ENCODE results near the gene FAM171A1.

Gene FAM171A1

GRCh38 chr10:15176269-15176668 is 194.8 kb downstream of the FAM171A1 start:
- FAIRE-seq: no peak

GRCh38 chr10:15175587-15175986 is 195.5 kb downstream of the FAM171A1 start:
- DNase-seq (ENCODE audit: low spot score) (no peak), FAIRE-seq (no peak)

More at GRCh38 chr10:15176269-15176668, 194.8 kb downstream of the FAM171A1 start:
- no peak for DNase-seq (ENCODE audit: low spot score)

DNA sequence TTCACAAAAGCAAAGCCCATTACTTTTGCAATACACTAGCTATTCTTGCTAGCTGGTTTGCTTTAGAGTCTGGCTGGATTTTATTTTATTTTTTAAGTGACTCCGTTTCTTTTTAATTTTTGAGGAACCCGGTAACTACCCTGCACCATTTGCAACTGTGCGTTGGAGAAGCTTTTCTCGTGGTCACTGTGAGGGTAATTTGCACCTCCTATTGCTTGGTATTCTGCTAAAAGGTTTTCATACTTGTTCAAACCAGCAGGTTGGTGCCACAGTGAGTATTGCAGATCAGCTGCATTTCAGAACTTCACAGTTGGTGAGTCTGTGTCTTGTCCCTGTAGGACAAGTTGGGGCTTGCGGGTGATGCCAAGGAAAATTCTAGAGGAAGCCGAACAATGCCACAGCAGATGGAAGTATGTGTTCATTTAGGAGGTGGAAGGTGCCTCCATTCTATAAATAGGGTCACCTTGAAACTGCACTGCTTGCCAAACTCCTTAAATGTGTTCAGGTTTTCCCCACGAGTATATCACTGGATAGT is 198.7 kb downstream of the FAM171A1 start:
- DNase-seq (ENCODE audit: low spot score) (no peak), FAIRE-seq (no peak)

DNA sequence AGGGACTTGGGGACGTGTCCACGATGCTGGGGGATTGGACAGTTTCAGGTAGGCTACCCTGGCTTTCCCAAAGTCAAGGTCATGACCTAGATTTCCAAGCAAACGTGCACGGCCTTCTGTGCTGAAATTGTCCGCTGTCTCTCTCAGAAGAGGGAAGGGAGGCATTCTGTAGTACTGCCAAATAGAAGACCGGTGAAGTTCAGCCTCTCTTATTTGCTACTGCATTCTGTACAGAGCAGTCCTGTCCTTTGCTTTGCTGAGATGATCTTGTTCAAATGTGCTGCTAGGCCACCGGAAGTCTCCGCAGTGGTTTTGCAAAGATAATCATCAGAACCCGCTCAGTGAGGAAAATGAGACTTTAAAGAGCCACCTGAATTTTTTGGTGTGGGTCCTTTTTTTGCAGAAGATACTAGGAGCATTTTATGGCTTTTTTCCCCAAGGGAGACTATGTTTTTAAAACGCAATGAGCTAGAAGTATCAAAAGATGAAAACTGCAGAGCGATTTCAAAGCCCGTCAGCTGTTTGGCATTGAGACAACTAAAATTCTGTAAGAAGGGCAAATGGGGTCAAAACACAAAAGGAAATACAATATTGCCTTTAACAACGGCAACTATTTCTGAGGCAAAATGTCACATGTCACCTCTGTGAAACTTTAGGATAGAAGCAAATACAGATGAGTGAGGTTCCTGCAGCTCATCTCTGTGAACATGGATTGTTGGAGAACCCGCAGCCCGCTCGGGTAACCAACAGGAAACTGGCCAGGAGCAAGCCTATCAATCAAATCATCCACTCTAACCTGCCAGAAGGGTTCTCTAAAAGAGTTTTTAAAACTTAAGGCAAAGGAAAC is 201.3 kb downstream of the FAM171A1 start:
- no peak for DNase-seq (ENCODE audit: low spot score)
- no peak for FAIRE-seq

GRCh38 chr10:15168786-15169554 is 202.1 kb downstream of the FAM171A1 start:
- DNase-seq (ENCODE audit: low spot score) (peak; percentile 83), FAIRE-seq (no peak)

DNA sequence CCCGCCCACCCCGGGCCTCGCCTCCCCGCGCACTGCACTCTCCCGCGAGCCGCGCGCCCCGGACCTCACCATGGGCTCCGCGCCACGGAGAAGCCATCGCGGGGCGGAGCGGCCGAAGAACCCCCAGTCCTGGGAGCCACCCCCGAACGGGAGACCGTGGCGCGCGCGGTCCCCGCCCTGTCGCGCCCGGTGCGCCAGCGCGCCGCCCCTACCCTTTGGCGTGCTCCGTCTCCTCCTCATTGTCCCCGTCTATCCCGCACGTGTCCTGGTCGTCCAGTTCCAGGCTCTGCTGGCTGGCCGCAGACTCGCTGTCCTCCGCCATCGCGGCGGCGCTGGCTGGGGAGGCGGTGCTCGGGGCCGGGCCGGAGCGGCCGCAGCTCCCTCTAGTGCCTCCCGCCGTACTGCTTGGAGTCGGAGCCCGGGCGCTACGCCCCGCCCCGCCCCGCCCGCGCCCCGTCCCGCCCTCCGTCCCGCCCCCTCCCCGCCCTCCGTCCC is 202.8 kb downstream of the FAM171A1 start, which contains the start of gene NMT2:
Gene NMT2, minus strand, starts transcription at position 403 of the 495 bp plus-strand sequence. Its CDS starts 81 bp downstream, at position 322.
- FAIRE-seq (no peak), DNase-seq (ENCODE audit: low spot score) (peak; percentile 82)

- no peak for FAIRE-seq
These were observed 203.4 kb downstream of the FAM171A1 start for GRCh38 chr10:15167411-15168290.

DNA sequence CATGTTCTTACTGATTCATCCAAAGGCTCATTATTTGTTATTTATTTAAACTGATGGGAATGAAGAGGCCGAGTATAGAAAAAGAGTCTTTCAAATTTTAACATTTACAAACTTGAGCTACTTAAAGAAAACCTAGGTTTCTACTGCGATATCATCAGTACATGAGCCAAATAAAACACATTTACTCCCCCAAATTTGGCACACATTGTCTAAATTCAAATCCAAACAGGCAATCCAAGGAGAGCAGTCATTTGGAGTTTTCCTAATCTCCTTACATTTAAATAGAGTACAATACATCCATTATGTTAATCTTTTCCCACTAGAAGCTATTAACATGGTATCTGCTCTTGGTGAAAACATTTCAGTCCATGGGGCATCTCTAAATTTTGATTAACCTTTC is 204.8 kb downstream of the FAM171A1 start:
- DNase-seq (ENCODE audit: low spot score) (no peak), FAIRE-seq (no peak)

More at GRCh38 chr10:15167411-15168290, 203.4 kb downstream of the FAM171A1 start:
- peak; percentile 39 for DNase-seq (ENCODE audit: low spot score)

- FAIRE-seq (no peak), DNase-seq (ENCODE audit: low spot score) (no peak)
These were observed 207.7 kb downstream of the FAM171A1 start for GRCh38 chr10:15163253-15163828.
